ENCODE data around the gene FBLN1. TPM values are rescaled to one million over a fixed set of nuclear protein-coding genes. Genes with fewer than 3 reads are reported as not detected.

The FBLN1 gene
- total RNA-seq, 1 donor: 256 TPM

DNA sequence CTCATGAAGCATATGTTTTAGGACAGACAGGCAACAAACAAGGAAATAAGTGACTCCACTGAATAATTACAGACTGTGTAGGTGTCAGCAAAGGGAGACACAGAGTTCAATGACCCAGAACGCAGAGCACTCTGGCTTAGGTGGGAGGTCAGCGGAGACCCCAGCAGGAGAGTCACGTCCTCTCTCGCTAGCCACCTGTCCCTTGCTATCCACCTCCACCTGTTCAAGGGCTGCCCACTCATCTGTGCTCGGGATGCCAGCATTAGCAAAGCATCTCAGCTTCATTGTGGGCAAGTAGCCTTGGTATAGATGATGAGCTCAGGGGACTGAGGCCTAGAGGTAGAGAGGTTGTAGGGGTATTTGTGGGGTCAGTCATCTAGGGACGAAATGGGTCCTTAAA lies 147.1 kb downstream of the FBLN1 start:
- TF ChIP-seq, protein P1, sequence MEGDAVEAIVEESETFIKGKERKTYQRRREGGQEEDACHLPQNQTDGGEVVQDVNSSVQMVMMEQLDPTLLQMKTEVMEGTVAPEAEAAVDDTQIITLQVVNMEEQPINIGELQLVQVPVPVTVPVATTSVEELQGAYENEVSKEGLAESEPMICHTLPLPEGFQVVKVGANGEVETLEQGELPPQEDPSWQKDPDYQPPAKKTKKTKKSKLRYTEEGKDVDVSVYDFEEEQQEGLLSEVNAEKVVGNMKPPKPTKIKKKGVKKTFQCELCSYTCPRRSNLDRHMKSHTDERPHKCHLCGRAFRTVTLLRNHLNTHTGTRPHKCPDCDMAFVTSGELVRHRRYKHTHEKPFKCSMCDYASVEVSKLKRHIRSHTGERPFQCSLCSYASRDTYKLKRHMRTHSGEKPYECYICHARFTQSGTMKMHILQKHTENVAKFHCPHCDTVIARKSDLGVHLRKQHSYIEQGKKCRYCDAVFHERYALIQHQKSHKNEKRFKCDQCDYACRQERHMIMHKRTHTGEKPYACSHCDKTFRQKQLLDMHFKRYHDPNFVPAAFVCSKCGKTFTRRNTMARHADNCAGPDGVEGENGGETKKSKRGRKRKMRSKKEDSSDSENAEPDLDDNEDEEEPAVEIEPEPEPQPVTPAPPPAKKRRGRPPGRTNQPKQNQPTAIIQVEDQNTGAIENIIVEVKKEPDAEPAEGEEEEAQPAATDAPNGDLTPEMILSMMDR (IDR thresholded peaks at IDR 0.05; ENCODE audit: insufficient read depth, low read depth, low read length): no peak
- H3K4me3 ChIP-seq (ENCODE audit: low read depth, low read length): no peak overlapping the region
- no peak for DNase-seq (ENCODE audit: low read depth)

DNA sequence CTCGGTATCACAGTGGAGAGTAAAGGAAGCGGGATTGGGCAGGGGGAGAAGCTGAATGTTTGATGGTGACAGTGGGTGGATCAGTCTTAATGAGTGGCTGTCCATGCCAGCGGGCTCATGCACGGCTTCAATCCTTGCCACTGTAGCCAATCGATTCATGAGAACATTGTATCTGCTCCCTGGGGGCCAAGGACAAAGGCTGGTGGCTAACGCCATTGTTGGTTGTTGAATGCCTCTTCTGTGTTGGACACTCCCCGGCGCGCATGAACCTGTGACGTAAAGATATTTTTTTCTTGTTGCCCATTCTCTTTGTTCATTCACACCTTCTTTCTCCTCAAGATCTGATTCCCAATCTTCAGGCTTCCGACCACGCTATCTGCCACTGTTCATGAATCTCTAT lies 148.0 kb downstream of the FBLN1 start:
- DNase-seq (ENCODE audit: low read depth): no peak
- no peak overlapping the region for H3K4me3 ChIP-seq (ENCODE audit: low read depth, low read length)
- TF ChIP-seq, protein P1 (IDR thresholded peaks at IDR 0.05; ENCODE audit: insufficient read depth, low read depth, low read length): no peak

Small RNA genes lying within 50 kb of the gene (small RNA-seq; reads per million reads assigned to genes)
- gene RNU6-1161P: not detected

Other genes starting within 250 kb of the FBLN1 start
- gene UPK3A, start 217.9 kb upstream of the FBLN1 start, total RNA-seq: not detected in 2 replicates
- gene FAM118A, start 192.9 kb upstream of the FBLN1 start, total RNA-seq: 20.7 and 52.5 TPM in 2 replicates
- not detected in 2 replicates for gene SMC1B, start 89.3 kb upstream of the FBLN1 start, total RNA-seq
- 0.86 and 0.97 TPM in 2 replicates for gene RIBC2, start 89.2 kb upstream of the FBLN1 start, total RNA-seq
- 113 and 190 TPM in 2 replicates for gene ATXN10, start 169.0 kb downstream of the FBLN1 start, total RNA-seq

Data from fibroblast of villous mesenchyme (primary cell).